ENCODE measurements around the gene ZNF14. TPM values are rescaled to one million over a fixed set of nuclear protein-coding genes. Genes with fewer than 3 reads are reported as not detected.

Gene ZNF14
- total and polyA plus RNA-seq, 7 donors: 1.2 to 14.5 (median 7.8) TPM

- DNase-seq: peak; percentile 53
- no peak for TF ChIP-seq POLR2A (IDR thresholded peaks at IDR 0.05)
- no peak for TF ChIP-seq CTCF (IDR thresholded peaks at IDR 0.05)
- no peak for TF ChIP-seq POLR2AphosphoS5 (IDR thresholded peaks at IDR 0.05)
- no peak for TF ChIP-seq EP300 (IDR thresholded peaks at IDR 0.05)
- WGBS, 2 donors: 76 to 81% methylated on average over 18 of the region's 18 CpGs
- Histone ChIP-seq H3K4me3 (no peak overlapping the region), H3K4me1 (peaks cover 0 to 26% (median 22%) of the 10 kb centered on the region in 4 donors), H3K9me3 (no peaks in the 10 kb centered on the region), H3K36me3 (peaks cover 8 to 36% (median 25%) of the 10 kb centered on the region in 4 donors), H3K27ac (peak overlapping the region in 1 of 4 donors; percentile 91), H3K27me3 (no peaks in the 10 kb centered on the region)
- intact Hi-C loops (cut with DNase I): loop anchor here (2.0 to 10.0 kb wide), 5 partner anchors 115 to 597 kb away; partner anchors contain the start of genes GATAD2A, SLC25A42 and ZNF682
These were observed 71.1 kb downstream of the ZNF14 start for GRCh38 chr19:19661675-19662251.

- Histone ChIP-seq H3K27ac (no peak overlapping the region), H3K36me3 (peaks cover 8 to 41% (median 31%) of the 10 kb centered on the region in 4 donors), H3K9me3 (no peaks in the 10 kb centered on the region), H3K4me3 (no peak overlapping the region), H3K27me3 (no peaks in the 10 kb centered on the region), H3K4me1 (peaks cover 0 to 26% (median 22%) of the 10 kb centered on the region in 4 donors)
- no peak for TF ChIP-seq POLR2A (IDR thresholded peaks at IDR 0.05)
- TF ChIP-seq POLR2AphosphoS5 (IDR thresholded peaks at IDR 0.05): no peak
- TF ChIP-seq EP300 (IDR thresholded peaks at IDR 0.05): no peak
- TF ChIP-seq CTCF (IDR thresholded peaks at IDR 0.05): no peak
- WGBS, 2 donors: 91 to 92% methylated on average over 10 of the region's 10 CpGs
- intact Hi-C loops (cut with DNase I): loop anchor here (5.0 to 10.0 kb wide), 4 partner anchors 129 to 596 kb away; partner anchors contain the start of genes GATAD2A, SLC25A42 and ZNF682
- DNase-seq: peak; percentile 40
These were observed 71.7 kb downstream of the ZNF14 start for GRCh38 chr19:19661141-19661674.

Small RNA genes within 50 kb of the gene (small RNA-seq; reads per million reads assigned to genes)
- gene AC011458.2: 0 reads per million in 3 donors
- gene AC011477.5: 0 reads per million in 3 donors

Other genes with a start within 250 kb of the ZNF14 start
- gene TSSK6, start 217.6 kb downstream of the ZNF14 start, total RNA-seq: 1 to 10 TPM; 1.2 to 3.3 (median 1.5) TPM
- 1 to 10 TPM; 1.2 to 3.0 (median 2.4) TPM for gene TSSK6, start 217.6 kb downstream of the ZNF14 start, polyA plus RNA-seq
- 100 to 1,000 TPM in 1 of 4 donors, 10 to 100 TPM in 3; 31.3 to 110 (median 55.4) TPM for gene NDUFA13, start 216.9 kb downstream of the ZNF14 start, total RNA-seq
- 100 to 1,000 TPM; 239 to 339 (median 283) TPM for gene NDUFA13, start 216.9 kb downstream of the ZNF14 start, polyA plus RNA-seq
- 1 to 10 TPM in 3 of 4 donors, under 1 TPM in 1; 0.71 to 3.1 (median 1.9) TPM for gene YJEFN3, start 204.2 kb downstream of the ZNF14 start, total RNA-seq
- 10 to 100 TPM in 1 of 3 donors, not detected in 2; 14.4 TPM for gene YJEFN3, start 204.2 kb downstream of the ZNF14 start, polyA plus RNA-seq
- under 1 TPM in 1 of 4 donors, not detected in 3; 0.16 TPM for gene CILP2, start 194.8 kb downstream of the ZNF14 start, total RNA-seq
- gene CILP2, start 194.8 kb downstream of the ZNF14 start, polyA plus RNA-seq: under 1 TPM in 1 of 3 donors, not detected in 2; 0.29 TPM
- under 1 TPM in 1 of 4 donors, not detected in 3; 0.49 TPM for gene PBX4, start 114.4 kb downstream of the ZNF14 start, total RNA-seq
- gene PBX4, start 114.4 kb downstream of the ZNF14 start, polyA plus RNA-seq: 1 to 10 TPM; 1.4 to 6.1 (median 2.4) TPM
- 1 to 10 TPM in 2 of 4 donors, under 1 TPM in 2; 0.33 to 4.2 (median 1.2) TPM for gene LPAR2, start 104.9 kb downstream of the ZNF14 start, total RNA-seq
- 10 to 100 TPM in 1 of 3 donors, 1 to 10 TPM in 2; 3.6 to 19.9 (median 6.0) TPM for gene LPAR2, start 104.9 kb downstream of the ZNF14 start, polyA plus RNA-seq
- gene GMIP, start 89.5 kb downstream of the ZNF14 start, total RNA-seq: 1 to 10 TPM; 5.0 to 9.1 (median 6.4) TPM
- 10 to 100 TPM; 13.2 to 37.0 (median 19.0) TPM for gene GMIP, start 89.5 kb downstream of the ZNF14 start, polyA plus RNA-seq
- gene ATP13A1, start 69.4 kb downstream of the ZNF14 start, total RNA-seq: 100 to 1,000 TPM in 2 of 4 donors, 10 to 100 TPM in 2; 55.5 to 145 (median 102) TPM
- gene ATP13A1, start 69.4 kb downstream of the ZNF14 start, polyA plus RNA-seq: 10 to 100 TPM in 1 of 3 donors, 1 to 10 TPM in 2; 6.6 to 54.9 (median 7.4) TPM
- 1 to 10 TPM; 4.7 to 6.4 (median 5.7) TPM for gene ZNF101, start 64.3 kb downstream of the ZNF14 start, total RNA-seq
- 10 to 100 TPM in 2 of 3 donors, 1 to 10 TPM in 1; 9.9 to 24.2 (median 10.2) TPM for gene ZNF101, start 64.3 kb downstream of the ZNF14 start, polyA plus RNA-seq
- 10 to 100 TPM; 21.9 to 45.7 (median 28.3) TPM for gene ZNF506, start 88.6 kb upstream of the ZNF14 start, total RNA-seq
- 10 to 100 TPM in 1 of 3 donors, 1 to 10 TPM in 2; 2.4 to 11.0 (median 5.1) TPM for gene ZNF506, start 88.6 kb upstream of the ZNF14 start, polyA plus RNA-seq
- 10 to 100 TPM in 1 of 4 donors, 1 to 10 TPM in 3; 2.4 to 11.6 (median 7.3) TPM for gene ZNF253, start 132.8 kb upstream of the ZNF14 start, total RNA-seq
- gene ZNF253, start 132.8 kb upstream of the ZNF14 start, polyA plus RNA-seq: 1 to 10 TPM; 2.4 to 5.5 (median 2.5) TPM
- 10 to 100 TPM in 1 of 4 donors, 1 to 10 TPM in 3; 5.1 to 14.4 (median 6.7) TPM for gene ZNF93, start 167.8 kb upstream of the ZNF14 start, total RNA-seq
- gene ZNF93, start 167.8 kb upstream of the ZNF14 start, polyA plus RNA-seq: 1 to 10 TPM; 1.2 to 3.9 (median 1.8) TPM

Measured in sigmoid colon (tissue), 7 donors.